ENCODE data around the gene POLD1. TPM values are rescaled to one million over a fixed set of nuclear protein-coding genes. Genes with fewer than 3 reads are reported as not detected.
"Not testable (repeated sequence)": the region's sequence is repeated elsewhere in the genome, so short reads cannot be mapped to it uniquely, and the experiment has no call there.

POLD1 gene
- total RNA-seq, 1 donor from 2014 or later = 10.8 TPM

DNA sequence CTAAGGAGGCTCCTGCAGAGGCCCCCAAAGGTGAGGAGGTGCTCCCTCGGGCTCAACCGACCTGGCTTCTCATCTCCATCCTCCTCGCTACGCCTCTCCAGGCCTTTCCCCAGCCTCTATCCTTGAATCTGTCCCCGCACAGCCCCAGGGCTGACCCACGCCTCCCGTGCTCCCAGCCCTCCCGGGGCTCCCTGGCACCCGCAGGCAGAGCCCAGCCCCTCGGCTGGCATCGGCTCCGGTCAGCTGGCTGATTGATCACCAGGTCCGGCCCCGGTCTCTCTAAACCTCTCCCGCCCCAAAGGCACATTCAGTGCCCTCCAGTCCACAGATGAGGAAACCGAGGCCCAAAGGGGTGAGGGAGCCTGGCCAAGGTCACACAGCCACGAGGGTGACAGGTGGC lies 51.1 kb downstream of the POLD1 start:
- Histone ChIP-seq H3K4me1 (peaks cover 19% of the 10 kb centered on the region), H3K36me3 (no peaks in the 10 kb centered on the region), H3K4me3 (no peak overlapping the region), H3K27ac (replicated peaks) (no peak overlapping the region), H3K9me3 (replicated peaks) (no peaks in the 10 kb centered on the region), H3K27me3 (ENCODE audit: low read depth) (peaks cover 43% of the 10 kb centered on the region)
- TF ChIP-seq CTCF (IDR thresholded peaks at IDR 0.05; ENCODE audit: borderline replicate concordance) = no peak
- DNase-seq = no peak
- intact Hi-C loops (cut with micrococcal nuclease) = no loop called here

GRCh38 chr19:50435627-50436026 lies 51.5 kb downstream of the POLD1 start:
- Histone ChIP-seq H3K4me3 (no peak overlapping the region), H3K27me3 (ENCODE audit: low read depth) (peaks cover 39% of the 10 kb centered on the region), H3K27ac (replicated peaks) (no peak overlapping the region), H3K36me3 (no peaks in the 10 kb centered on the region), H3K4me1 (peaks cover 19% of the 10 kb centered on the region), H3K9me3 (replicated peaks) (no peaks in the 10 kb centered on the region)
- TF ChIP-seq CTCF (IDR thresholded peaks at IDR 0.05; ENCODE audit: borderline replicate concordance) = no peak
- DNase-seq = no peak
- intact Hi-C loops (cut with micrococcal nuclease) = no loop called here

- H3K9me3 ChIP-seq (replicated peaks) = no peaks in the 10 kb centered on the region
- no peak overlapping the region for H3K27ac ChIP-seq (replicated peaks)
- TF ChIP-seq CTCF (IDR thresholded peaks at IDR 0.05; ENCODE audit: borderline replicate concordance) = no peak
- no peaks in the 10 kb centered on the region for H3K36me3 ChIP-seq
- intact Hi-C loops (cut with micrococcal nuclease) = no loop called here
- H3K4me3 ChIP-seq = no peak overlapping the region
- H3K4me1 ChIP-seq = no peaks in the 10 kb centered on the region
- peaks cover 21% of the 10 kb centered on the region for H3K27me3 ChIP-seq (ENCODE audit: low read depth)
- DNase-seq = no peak
Observed at GRCh38 chr19:50437862-50438449, 53.8 kb downstream of the POLD1 start.

DNA sequence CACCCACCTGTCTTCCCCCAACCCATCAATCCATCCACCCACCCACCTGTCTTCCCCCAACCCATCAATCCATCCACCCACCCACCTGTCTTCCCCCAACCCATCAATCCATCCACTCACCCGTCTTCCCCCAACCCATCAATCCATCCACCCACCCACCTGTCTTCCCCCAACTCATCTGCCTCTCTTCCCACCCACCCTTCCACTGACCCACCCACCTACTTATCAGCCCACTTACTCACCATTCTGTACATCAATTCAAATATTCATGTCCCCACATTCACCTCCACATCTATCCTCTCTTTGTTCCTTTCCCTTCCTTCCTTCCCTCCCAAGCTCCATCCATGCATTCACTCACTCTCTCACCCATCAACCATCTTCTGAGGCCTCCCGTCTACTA lies 55.0 kb downstream of the POLD1 start:
- H3K27me3 ChIP-seq (ENCODE audit: low read depth); intact Hi-C loops (cut with micrococcal nuclease); H3K27ac ChIP-seq (replicated peaks); H3K9me3 ChIP-seq (replicated peaks); H3K4me1 ChIP-seq; H3K36me3 ChIP-seq; H3K4me3 ChIP-seq; DNase-seq: not testable (repeated sequence)

- intact Hi-C loops (cut with micrococcal nuclease) = no loop called here
- H3K4me1 ChIP-seq = no peaks in the 10 kb centered on the region
- H3K9me3 ChIP-seq (replicated peaks) = peaks cover 4% of the 10 kb centered on the region
- no peak overlapping the region for H3K4me3 ChIP-seq
- H3K27ac ChIP-seq (replicated peaks) = no peak overlapping the region
- peaks cover 6% of the 10 kb centered on the region for H3K27me3 ChIP-seq (ENCODE audit: low read depth)
- no peaks in the 10 kb centered on the region for H3K36me3 ChIP-seq
- TF ChIP-seq CTCF (IDR thresholded peaks at IDR 0.05; ENCODE audit: borderline replicate concordance) = no peak
- no peak for DNase-seq
Observed at GRCh38 chr19:50444059-50444458, 59.9 kb downstream of the POLD1 start.

GRCh38 chr19:50447053-50447452 lies 62.9 kb downstream of the POLD1 start:
- Histone ChIP-seq H3K27me3 (ENCODE audit: low read depth) (peaks cover 21% of the 10 kb centered on the region), H3K4me3 (no peak overlapping the region), H3K9me3 (replicated peaks) (peaks cover 4% of the 10 kb centered on the region), H3K4me1 (no peaks in the 10 kb centered on the region), H3K36me3 (no peaks in the 10 kb centered on the region), H3K27ac (replicated peaks) (no peak overlapping the region)
- DNase-seq = no peak
- no peak for TF ChIP-seq CTCF (IDR thresholded peaks at IDR 0.05; ENCODE audit: borderline replicate concordance)
- intact Hi-C loops (cut with micrococcal nuclease) = no loop called here

Data from left ventricle myocardium inferior (tissue), 1 donor.